GM11168 (cell line): Measurements from ENCODE around the gene TAF12.
"Not testable (repeated sequence)": the region's sequence is repeated elsewhere in the genome, so short reads cannot be mapped to it uniquely, and the experiment has no call there.

Source experiments
- in situ Hi-C: fragments of 300-500 bp; cut with MboI; formaldehyde crosslinking; loops from one replicate; pipeline ENCODE4 v1.12.0; 2022; ENCODE audit warnings: low sequenced_read_pairs; ENCODE audit not compliant: unreplicated experiment

TAF12 gene

DNA sequence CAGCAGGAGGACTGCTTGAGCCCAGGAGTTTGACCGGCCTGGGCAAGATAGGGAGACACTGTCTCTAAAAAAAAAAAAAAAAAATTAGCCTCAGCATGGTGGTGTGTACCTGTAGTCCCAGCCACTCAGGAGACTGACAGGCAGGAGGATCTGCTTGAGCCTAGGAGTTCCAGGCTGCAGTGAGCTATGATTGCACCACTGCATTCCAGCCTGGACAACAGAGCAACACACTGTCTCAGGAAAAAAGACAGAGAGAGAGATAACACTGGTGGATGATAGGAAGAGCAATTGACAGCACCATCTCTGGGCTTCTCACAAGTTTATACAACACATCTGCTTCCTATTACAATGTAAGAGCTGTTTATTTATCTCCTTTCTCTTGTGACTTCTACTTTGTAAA lies 3.2 kb upstream of the TAF12 start:
- in situ Hi-C loops: no loop called here

DNA sequence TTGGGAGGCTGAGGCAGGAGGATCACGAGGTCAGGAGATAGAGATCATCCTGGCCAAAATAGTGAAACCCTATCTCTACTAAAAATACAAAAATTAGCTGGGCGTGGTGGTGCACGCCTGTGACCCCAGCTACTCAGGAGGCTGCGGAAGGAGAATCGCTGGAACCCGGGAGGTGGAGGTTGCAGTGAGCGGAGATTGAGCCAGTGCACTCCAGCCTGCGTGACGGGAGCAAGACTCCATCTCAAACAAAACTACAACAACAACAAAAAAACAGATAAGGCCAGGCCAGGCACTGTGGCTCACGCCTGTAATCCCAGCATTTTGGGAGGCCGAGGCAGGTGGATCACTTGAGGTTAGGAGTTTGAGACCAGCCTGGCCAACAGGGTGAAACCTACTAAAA lies 2.5 kb upstream of the TAF12 start:
- in situ Hi-C loops: not testable (repeated sequence)

DNA sequence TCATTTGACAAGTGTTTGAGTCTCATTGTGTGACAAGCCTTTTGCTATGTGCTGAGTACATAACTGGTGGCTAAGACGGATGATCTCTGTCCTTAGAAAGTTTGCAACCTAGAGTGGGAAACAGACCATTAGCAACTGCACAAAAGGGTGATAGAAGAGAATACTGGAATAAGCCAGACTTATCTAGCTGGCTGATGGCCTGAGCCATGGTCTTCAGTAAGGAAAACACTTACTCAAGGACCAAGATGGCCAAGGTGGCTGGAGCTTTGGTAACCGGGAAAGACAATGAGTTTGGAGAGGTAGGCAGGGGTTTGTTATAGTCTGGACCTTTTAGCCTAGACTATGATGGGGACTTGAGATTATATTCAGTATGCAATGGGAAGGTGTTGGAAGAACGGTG lies 1.6 kb upstream of the TAF12 start:
- in situ Hi-C loops: no loop called here

DNA sequence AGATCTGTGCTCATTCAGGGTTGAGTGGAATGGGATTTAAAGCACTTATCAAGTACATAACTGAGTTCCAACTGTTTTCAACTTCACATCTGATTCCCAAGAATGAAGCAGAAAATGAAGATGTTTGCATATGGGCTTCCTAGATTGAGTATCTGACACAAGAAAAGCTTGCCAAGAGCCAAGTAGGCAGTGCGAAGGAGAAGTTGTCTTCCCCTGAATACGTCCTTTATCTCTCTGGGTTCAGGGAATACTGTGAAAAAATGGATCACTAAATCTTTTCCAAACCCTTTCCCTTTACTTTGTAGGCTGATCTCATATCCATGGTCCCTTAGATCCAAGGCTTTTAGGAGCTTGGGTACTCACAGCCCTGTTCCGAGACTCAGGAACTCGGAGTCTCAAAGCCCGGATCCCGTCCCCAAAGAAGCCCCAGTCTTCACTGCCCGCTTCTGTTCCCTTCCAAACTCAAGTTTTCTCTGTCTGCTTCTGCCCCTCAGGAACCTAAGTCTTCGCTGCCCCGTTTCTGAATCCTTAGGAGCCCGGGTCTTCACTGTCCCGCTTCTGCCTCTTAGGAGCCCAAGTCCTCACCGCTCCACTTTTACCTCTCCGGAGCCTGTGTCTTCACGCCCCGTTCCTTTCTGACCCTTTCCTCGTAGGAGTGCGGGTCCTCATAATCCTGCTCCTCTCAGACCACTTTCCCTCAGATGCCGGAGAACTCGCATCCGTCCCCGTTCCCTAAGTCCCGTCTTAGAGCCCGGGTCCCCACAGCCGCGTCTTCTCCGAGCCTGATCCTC lies 616 bp downstream of the TAF12 start:
- in situ Hi-C loops: no loop called here

DNA sequence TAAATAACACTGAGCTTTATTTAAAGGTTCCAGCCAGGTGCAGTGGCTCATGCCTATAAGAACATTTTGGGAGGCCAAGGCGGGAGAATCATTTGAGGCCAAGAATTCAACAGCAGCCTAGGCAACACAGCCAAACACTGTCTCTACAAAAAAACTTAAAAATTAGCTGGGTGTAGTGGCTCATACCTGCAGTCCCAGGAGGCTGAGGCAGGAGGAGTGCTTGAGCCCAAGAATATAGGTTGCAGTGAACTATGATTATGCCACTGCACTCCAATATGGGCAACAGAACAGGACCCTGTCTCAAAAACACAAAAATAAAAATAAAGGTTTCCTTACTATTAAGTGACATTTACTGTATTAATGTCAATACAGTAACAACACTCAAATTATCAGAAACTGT lies 2.1 kb downstream of the TAF12 start:
- in situ Hi-C loops: no loop called here

DNA sequence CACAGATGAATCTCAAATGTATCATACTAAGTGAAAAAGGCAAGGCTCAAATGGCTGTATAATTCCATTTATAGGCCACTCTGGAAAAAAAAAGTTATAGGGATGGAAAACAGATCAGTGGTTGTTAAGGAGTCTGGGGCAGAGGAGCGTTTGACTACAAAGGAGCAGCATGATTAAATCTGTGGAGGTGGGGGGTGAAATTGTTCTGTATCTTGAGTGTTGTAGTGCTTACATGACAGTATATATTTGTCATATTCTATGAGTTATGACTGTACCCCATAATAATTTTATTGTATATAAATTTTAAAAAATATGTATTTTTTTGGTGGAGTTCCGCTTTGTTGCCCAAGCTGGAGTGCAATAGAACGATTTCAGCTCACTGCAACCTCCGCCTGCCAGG lies 10.3 kb downstream of the TAF12 start:
- in situ Hi-C loops: no loop called here

DNA sequence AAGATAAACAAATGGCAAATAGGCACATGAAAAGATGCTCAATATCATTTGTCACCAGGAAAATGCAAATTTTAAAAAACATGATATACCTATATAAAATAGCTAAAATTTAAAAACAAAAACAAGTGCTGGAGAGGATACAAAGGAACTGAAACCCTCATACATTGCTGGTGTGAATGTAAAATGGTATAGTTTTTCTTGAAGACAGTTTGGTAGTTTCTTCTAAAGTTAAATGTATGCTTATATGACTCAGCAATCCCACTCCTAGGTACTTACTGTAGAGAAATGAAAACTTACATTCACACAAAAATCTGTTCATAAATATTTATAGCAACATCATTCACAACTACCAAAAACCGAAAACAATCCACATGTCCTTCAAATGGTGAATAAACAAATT lies 11.2 kb downstream of the TAF12 start:
- in situ Hi-C loops: no loop called here

DNA sequence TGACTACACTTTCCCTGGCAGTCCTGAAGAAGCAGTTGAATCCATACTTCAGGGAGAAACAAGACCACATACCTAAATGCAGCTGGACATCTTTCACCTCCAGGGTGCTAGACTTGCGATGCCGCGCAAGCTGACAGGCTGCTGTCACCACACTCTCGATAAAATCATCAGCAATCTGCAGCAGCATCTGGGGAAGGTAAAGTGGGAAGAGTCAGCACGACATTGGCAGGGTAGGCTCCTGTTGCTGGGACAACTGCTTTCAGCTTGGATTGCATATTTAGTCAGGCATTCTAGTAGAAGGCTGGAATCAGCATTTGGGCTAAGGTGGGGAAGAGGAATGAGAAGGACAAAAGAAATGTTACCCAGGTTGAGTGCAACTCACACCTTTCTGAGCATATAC lies 29.7 kb downstream of the TAF12 start:
- in situ Hi-C loops: no loop called here

DNA sequence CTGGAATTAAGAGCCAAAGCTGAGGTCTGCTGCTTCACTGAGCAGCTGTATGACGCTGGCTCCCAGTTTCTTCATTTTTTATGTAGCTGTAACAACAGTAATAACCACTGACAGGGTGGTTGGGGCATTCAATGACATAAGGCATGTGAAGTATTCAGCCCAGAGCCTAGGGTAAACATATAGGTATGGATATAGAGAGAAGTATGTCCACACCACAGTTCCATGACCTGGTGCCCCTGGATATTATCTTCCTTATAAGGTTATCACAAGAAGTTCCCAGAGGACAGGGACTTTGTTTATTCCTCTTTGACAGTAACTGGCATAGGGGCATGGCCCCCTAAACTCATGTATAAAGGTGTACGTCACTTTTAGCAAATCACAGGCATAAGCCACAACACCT lies 36.1 kb downstream of the TAF12 start:
- in situ Hi-C loops: no loop called here

DNA sequence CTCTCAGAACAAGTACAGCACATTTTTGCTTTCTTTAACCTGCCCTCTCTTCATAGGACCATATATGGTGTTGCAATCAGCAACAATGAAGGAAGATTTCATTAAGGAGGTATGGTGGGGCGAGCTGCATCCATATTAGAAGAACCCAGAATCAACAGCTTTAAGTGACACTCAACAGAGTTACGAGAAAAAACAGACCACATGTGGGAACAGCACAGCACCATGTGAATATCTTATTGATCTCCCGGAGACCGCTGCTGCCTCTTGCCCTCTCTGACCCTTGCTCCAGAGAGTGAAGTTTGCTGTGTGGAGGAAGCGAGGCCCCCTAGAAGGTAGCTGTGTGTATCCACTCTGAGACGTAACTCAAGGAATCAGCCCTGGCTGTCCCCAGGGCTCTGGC lies 37.9 kb downstream of the TAF12 start:
- in situ Hi-C loops: no loop called here

DNA sequence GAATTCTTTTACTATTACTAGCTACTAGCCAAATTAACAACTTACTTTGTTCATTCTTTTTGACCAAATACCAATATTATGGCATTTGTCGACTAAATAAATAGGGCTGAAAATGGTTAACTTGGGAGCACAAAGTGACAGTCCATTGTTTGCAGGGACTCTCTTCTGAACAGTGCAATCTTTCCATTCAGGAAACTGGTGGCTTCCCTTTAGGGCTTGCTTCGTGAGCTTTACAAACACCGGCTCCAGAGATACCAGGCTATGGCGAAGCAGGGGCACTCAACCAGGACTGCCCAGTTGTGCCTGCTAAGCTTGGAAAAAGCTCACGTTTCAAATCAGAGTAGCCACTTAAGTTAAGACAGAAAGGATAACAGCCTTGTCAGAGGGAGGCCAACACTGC lies 38.5 kb downstream of the TAF12 start:
- in situ Hi-C loops: no loop called here

DNA sequence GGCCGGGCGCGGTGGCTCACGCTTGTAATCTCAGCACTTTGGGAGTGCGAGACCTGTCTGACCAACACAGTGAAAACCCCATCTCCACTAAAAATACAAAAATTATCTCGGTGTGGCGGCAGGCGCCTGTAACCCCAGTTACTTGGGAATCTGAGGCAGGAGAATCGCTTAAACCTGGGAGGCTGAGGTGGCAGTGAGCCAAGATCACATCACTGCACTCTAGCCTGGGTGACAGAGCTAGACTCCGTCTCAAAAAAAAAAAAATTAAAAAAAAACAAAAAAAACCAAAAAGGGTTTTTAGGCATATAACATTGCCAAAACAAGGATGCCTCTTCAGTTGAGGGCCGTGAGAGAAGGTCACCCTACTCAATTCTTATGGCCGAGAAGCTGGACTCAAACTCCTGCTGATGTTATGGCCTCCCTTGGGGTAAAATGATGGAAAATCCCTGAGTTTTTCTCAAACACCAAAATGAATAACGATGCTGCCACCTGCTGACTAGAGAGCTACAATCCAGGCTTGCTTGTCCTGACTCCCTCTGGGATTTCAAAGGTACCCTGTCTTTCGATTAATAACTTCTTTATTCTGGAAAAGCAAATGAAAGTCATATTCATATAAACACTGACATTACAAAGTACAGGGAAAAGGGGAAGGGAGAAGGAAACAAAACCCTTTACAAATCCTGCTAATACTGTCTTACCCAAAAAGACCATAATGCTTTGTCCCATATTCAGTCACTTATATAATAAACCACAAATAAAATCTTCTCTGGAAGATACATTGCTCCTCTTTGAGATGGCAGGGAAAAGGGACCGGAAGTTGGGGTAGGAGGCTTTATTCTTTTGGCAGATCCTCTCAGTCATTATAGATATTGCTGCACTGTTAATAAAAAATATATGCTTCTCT lies 40.1 kb downstream of the TAF12 start:
- in situ Hi-C loops: no loop called here

DNA sequence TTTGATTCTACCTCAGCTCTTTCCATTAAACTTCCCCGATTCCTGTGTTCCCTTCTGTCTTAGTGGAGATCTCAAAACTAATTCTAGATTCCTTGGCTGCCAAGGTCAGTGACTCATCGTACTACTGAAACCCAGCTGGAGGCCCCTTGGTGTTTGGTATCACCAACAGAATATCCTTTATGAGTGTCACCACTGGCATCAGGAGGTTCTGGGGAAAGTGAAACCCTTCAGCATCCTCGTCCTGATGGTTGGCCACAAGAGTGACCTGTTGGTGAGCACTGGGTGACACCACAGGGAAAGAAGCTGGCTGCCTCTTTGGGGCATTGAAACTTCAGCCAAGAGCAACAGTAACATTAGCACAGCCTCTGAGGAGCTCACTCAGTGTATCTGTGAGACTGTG lies 41.2 kb downstream of the TAF12 start:
- in situ Hi-C loops: no loop called here

DNA sequence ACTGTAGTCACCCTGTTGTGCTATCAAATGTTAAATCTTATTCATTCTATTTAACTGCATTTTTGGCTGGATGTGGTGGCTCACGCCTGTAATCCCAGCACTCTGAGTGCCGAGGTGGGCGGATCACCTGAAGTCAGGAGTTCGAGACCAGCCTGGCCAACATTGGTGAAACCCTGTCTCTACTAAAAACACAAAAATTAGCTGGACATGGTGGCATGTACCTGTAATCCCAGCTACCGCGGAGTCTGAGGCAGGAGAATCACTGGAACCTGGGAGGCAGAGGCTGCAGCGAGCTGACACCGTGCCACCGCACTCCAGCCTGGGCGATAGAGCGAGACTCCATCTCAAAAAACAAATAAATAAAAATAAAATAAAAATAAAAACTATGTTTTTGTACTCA lies 46.6 kb downstream of the TAF12 start:
- in situ Hi-C loops: not testable (repeated sequence)

DNA sequence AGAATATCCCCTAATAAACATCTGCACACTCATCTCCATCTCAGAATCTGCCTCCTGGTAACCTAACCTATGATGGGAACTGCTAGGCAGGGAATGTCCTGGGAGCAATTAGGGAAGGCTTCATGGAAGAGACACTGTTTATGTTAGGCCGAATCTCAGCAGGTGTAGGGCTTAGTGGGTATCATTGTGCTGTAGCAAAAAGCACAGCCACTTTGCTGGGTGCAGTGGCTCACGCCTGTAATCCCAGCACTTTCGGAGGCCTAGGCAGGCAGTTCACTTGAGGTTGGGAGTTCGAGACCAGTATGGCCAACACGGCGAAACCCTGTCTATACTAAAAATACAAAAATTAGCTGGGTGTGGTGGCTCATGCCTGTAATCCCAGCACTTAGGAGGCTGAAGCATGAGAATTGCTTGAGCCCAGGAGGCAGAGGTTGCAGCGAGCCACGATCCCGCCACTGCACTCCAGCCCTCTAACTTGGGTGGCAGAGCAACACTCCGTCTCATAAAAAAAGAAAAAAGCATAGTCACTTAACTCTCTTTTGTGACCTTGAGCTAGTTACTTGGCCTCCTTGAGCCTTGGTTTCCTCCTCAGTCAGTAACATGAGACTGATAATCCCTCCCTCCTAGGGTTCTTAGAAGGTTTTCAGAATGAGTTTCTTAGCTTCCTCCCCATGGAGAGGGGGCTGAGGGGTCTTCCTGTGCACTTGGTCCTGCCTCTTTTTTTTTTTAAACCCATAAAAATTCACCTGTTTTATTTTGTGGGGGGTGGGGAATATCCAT lies 47.3 kb downstream of the TAF12 start:
- in situ Hi-C loops: no loop called here

DNA sequence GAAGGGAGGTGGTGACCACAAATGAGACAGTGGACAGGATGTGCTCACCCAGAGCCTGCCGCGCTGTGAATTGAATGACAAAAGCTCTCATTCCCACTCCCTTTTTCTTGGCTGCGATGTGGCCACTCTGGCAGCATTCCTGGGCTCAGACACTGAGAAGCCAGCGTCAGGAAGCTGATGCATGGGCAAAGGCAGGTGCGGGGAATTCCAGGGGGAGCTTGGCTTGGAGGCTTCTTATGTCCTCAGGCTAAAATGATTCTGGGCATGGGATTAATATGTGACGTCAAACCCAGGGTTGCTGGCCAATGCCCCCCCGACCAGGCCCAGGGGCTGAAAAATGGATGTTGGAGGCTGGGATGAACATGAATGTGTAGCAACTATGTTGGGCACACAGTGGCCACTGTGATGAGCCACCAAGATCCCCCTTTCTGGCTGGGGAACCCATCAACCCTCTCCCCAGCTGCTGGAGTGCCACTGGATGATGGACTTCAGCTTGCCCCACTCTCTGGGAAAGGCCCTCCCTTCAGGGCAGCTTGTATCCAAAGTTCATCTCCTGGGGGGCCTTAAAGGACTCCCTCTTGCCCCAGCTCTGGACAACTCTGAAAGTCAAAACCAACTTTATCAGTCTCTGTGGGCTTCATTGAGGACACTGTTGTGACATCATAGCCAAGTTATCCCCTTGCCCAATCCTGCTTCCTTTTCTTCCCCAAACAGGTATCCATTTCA lies 48.0 kb downstream of the TAF12 start:
- in situ Hi-C loops: not testable (repeated sequence)

DNA sequence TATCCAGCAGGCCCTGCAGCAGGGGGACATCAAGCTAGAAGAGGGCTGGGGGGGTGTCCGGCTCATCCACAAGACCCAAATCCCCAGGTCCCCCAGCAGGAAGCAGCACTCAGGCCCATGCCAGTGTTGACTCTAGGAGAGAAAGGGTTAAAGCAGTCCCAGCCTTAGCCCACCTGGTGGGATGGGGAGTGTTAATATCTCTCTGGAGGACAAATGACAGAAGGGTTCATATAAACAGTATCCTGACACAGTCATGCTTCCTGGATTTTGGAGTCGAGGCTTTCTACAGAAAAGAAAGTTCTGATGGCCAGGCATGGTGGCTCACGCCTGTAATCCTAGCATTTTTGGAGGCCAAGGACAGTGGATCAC lies 48.9 kb downstream of the TAF12 start:
- in situ Hi-C loops: not testable (repeated sequence)

DNA sequence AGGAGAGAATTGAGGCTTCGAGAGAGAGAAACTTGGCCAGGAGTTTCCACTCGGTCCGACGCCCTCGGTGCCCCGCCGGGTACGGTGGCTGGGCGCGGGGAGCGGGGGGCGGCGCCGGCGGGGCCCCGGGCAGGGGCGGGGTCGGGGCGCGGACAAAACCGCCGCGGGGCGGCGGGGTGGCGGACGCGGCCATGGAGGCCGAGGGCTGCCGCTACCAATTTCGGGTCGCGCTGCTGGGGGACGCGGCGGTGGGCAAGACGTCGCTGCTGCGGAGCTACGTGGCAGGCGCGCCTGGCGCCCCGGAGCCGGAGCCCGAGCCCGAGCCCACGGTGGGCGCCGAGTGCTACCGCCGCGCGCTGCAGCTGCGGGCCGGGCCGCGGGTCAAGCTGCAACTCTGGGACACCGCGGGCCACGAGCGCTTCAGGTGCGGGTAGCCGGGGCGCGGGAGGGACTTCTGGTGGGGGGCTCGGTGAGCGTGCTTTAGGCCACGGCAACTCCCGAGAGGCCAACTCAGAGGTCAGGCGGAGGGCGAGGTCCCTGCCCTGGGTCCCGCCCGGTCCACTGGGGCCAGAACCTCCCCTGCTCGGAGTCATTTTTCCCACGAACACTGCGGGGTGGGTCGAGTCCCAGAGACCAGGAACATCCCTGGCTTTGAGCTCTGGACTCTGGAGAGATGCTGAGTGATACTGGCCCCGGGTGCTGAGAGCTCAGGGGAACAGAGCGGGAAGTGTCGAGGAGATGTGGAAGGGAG lies 50.4 kb downstream of the TAF12 start:
- in situ Hi-C loops: no loop called here

DNA sequence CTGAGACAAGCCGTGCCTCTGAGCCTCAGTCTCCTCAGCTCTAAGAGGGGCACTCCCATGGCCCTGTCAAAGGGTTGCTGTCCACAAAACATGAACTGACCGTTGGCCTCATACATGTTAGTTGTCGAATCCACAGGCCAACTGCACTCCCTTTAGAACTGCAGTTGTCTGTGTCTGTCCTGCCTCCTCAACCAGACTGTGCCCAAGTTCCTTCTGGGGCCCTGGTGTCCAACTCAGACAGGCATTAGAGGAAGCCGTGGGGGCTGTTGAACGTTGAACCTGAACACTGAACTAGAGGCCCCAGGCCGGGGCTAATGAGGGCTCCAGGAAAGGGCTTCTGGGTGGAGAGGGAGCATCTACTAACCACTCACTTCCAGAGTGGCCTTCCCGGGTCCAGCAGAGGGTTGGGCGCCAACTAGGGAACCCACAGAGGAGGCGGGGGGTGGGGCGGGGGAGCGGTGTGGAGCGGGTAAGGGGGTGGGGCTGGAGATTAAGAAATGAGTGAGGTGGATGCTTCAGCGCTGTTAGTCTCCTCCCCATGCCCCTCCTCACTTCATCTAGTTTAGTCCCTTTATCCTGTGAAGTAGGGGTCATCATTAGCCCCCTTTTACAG lies 51.1 kb downstream of the TAF12 start, which contains the start of gene RAB42:
Gene RAB42, plus strand, starts transcription at position 558 of the 613 bp plus-strand sequence. CDS start 247 bp downstream, outside the sequence.
- in situ Hi-C loops: no loop called here
